Gastrocnemius medialis (tissue), 4 donors: ENCODE data around the gene EFCAB6.

ENCODE experiments used
- CTCF ChIP-seq, 5 experiments: fragments of 450-650 bp in 3 of 5; fragments of 200-600 bp in 2 of 5; sonication (generic) in 2 of 5; IDR thresholded peaks in 4 of 5; conservative IDR thresholded peaks in 1 of 5; 1 replicate in 4 of 5; 2 replicates in 1 of 5; pipeline ENCODE4 v1.5.1; 2016 to 2019; ENCODE audit warnings: antibody characterized with exemption in 5 of 5, mild to moderate bottlenecking in 3 of 5, moderate library complexity in 3 of 5
- POLR2A ChIP-seq, 2 donors: fragments of 450-650 bp; IDR thresholded peaks; one replicate each; pipeline ENCODE4 v1.6.1; 2017; ENCODE audit warnings: antibody characterized with exemption in 2 of 2, mild to moderate bottlenecking in 2 of 2, moderate library complexity in 2 of 2

GRCh38 chr22:43624144-43624998 lies 187.7 kb downstream of the EFCAB6 start:
- no peak for TF ChIP-seq CTCF (IDR thresholded peaks at IDR 0.05 in 4 of 5, conservative IDR thresholded peaks at IDR 0.05 in 1 of 5)
- TF ChIP-seq POLR2A (IDR thresholded peaks at IDR 0.05), result no peak
